GM20000 (cell line): ENCODE data around the gene FXR2.

ENCODE experiments used
- DNase-seq: peaks from one replicate; pipeline ENCODE4 v3.0.0; 2012; ENCODE audit warnings: low spot score
- CTCF ChIP-seq: IDR thresholded peaks from 2 replicates; pipeline ENCODE4 v1.5.1; 2012; ENCODE audit warnings: mild to moderate bottlenecking, control low read depth; ENCODE audit errors: extremely low read depth, missing control alignments

The FXR2 gene

GRCh38 chr17:7577327-7578199 is 37.1 kb downstream of the FXR2 start:
- no peak for TF ChIP-seq CTCF
- no peak for DNase-seq

GRCh38 chr17:7576432-7576937 is 38.2 kb downstream of the FXR2 start:
- DNase-seq = no peak
- no peak for TF ChIP-seq CTCF

GRCh38 chr17:7575959-7576358 is 38.7 kb downstream of the FXR2 start:
- no peak for TF ChIP-seq CTCF

GRCh38 chr17:7575481-7575883 is 39.2 kb downstream of the FXR2 start:
- no peak for DNase-seq
- no peak for TF ChIP-seq CTCF

More at GRCh38 chr17:7575959-7576358, 38.7 kb downstream of the FXR2 start:
- DNase-seq = no peak

GRCh38 chr17:7574176-7574953 is 40.3 kb downstream of the FXR2 start:
- DNase-seq = no peak
- no peak for TF ChIP-seq CTCF

GRCh38 chr17:7573324-7574080 is 41.2 kb downstream of the FXR2 start:
- peak; percentile 92 for DNase-seq
- TF ChIP-seq CTCF = no peak
